Psoas muscle (tissue), 8 donors: ENCODE data around the gene PDCD7. TPM values are rescaled to one million over a fixed set of nuclear protein-coding genes. Genes with fewer than 3 reads are reported as not detected.
"Not testable (repeated sequence)": the region's sequence is repeated elsewhere in the genome, so short reads cannot be mapped to it uniquely, and the experiment has no call there.

Source experiments
- ATAC-seq, 4 donors: fragments of 200-7000 bp; cut with Tn5 transposase; one replicate each; pipeline ENCODE4 v1.9.1; 2020; ENCODE audit warnings: moderate library complexity in 3 of 4, mild to moderate bottlenecking in 2 of 4
- DNase-seq, 2 donors: peaks; one replicate each; pipeline ENCODE4 v3.0.0-alpha.2; 2020
- H3K27ac ChIP-seq: fragments of 200-600 bp; one replicate; pipeline ENCODE4 v1.8.0; 2022
- H3K27me3 ChIP-seq, 3 donors: fragments of 200-600 bp in 1 of 3; one replicate each; pipeline versions ENCODE4 v1.6.1 to v1.8.0; 2013 to 2022; ENCODE audit warnings: low read length in 2 of 3, mild to moderate bottlenecking in 2 of 3, moderate library complexity in 1 of 3; ENCODE audit not compliant: insufficient read depth in 3 of 3
- H3K36me3 ChIP-seq, 2 donors: fragments of 200-600 bp in 1 of 2; one replicate each; pipeline versions ENCODE4 v1.6.1 to v1.8.0; 2013 to 2022; ENCODE audit warnings: low read depth in 1 of 2, mild to moderate bottlenecking in 1 of 2, moderate library complexity in 1 of 2; ENCODE audit not compliant: insufficient read depth in 1 of 2
- H3K4me1 ChIP-seq: fragments of 200-600 bp; one replicate; pipeline ENCODE4 v1.8.0; 2022
- H3K4me3 ChIP-seq: fragments of 200-600 bp; one replicate; pipeline ENCODE4 v1.8.0; 2022; ENCODE audit warnings: mild to moderate bottlenecking
- H3K9me3 ChIP-seq: fragments of 200-600 bp; one replicate; pipeline ENCODE4 v1.8.0; 2022
- CTCF ChIP-seq: fragments of 200-600 bp; IDR thresholded peaks from one replicate; pipeline ENCODE4 v1.8.0; 2022; ENCODE audit warnings: antibody characterized with exemption
- WGBS, 3 donors: extraction: QIAGEN DNeasy Blood & Tissue Kit; methylation state at CpG; one replicate each; pipeline versions ENCODE4 v1.1.6 to v1.1.7; 2013; 5-methylcytosine and 5-hydroxymethylcytosine counted together
- intact Hi-C, 2 donors: fragments of 100-400 bp; cut with DNase I; formaldehyde crosslinking; loops; one replicate each; pipeline versions ENCODE4 v1.11.0 to v1.14.2; 2022
- polyA plus RNA-seq, 3 donors: library from polyadenylated mRNA; stranded (reverse); fragments of 200-250 nt; gene quantifications; one replicate each; pipeline ENCODE4 v1.2.3, GENCODE V29; 2013
- total RNA-seq, 4 donors: library from RNA; stranded (reverse); fragmentation: NEBNext Ultra II Directional in 2 of 4; extraction: Animal tissue kit (Norgen Biotek cat#: 25700) in 2 of 4; gene quantifications; one replicate each; pipeline versions ENCODE4 v1.2.1 to v1.2.4, GENCODE V29; 2021 to 2023
- donor health status: healthy with polysubstance abuse.
- donor health status: DM: no; HTN: no; CAD: no; lungs with moderate emphysema.
- donor health status: Bipolar disorder and iron deficiency.
- donor health status: healthy.
- donor health status: DM: yes; HTN: yes; CAD: no.
- donor health status: DM: no; HTN: no; CAD: no.
- donor health status: DM: no; HTN: no; CAD: no.
- donor health status: DM: yes; HTN: yes; CAD: no.

Gene PDCD7
- total and polyA plus RNA-seq, 7 donors: 6.8 to 22.4 (median 14.5) TPM

- intact Hi-C loops: loop anchor here in 1 of 2 donors (1.0 kb wide), 1 partner anchor 48 kb away; no protein-coding TSS in a partner anchor
- H3K9me3 ChIP-seq: no peaks in the 10 kb centered on the region
These were observed 31.5 kb downstream of the PDCD7 start for GRCh38 chr15:65101891-65102708.

GRCh38 chr15:65101411-65101890 is 32.2 kb downstream of the PDCD7 start:
- peaks cover 4 to 87% of the 10 kb centered on the region in 2 donors for H3K36me3 ChIP-seq
- H3K4me3 ChIP-seq: no peak overlapping the region
- peak; percentile 63 to 83 (median 68) for ATAC-seq

More at GRCh38 chr15:65101891-65102708, 31.5 kb downstream of the PDCD7 start:
- peak; percentile 3 to 22 (median 14) for ATAC-seq
- Histone ChIP-seq H3K36me3 (peaks cover 4 to 91% of the 10 kb centered on the region in 2 donors), H3K27me3 (no peaks in the 10 kb centered on the region), H3K4me3 (no peak overlapping the region), H3K27ac (no peak overlapping the region), H3K4me1 (peaks cover 2% of the 10 kb centered on the region)
- 61 to 75% (median 72%) methylated on average over 70 to 75 of the region's 75 CpGs for WGBS, 3 donors
- no peak for DNase-seq
- TF ChIP-seq CTCF: no peak

GRCh38 chr15:65100442-65100841 is 33.2 kb downstream of the PDCD7 start:
- WGBS, 3 donors: 76 to 84% (median 78%) methylated on average over 7 of the region's 7 CpGs
- Histone ChIP-seq H3K27me3 (no peaks in the 10 kb centered on the region), H3K4me1 (peaks cover 9% of the 10 kb centered on the region), H3K27ac (no peak overlapping the region), H3K36me3 (peaks cover 4 to 77% of the 10 kb centered on the region in 2 donors), H3K9me3 (no peaks in the 10 kb centered on the region), H3K4me3 (no peak overlapping the region)
- no peak for TF ChIP-seq CTCF
- ATAC-seq (no peak), DNase-seq (no peak)
- intact Hi-C loops: no loop called here

More at GRCh38 chr15:65101411-65101890, 32.2 kb downstream of the PDCD7 start:
- TF ChIP-seq CTCF: peak; percentile 72
- no peak overlapping the region for H3K27ac ChIP-seq
- H3K4me1 ChIP-seq: peaks cover 4% of the 10 kb centered on the region
- H3K9me3 ChIP-seq: no peaks in the 10 kb centered on the region
- intact Hi-C loops: loop anchor here in 1 of 2 donors (1.0 kb wide), 1 partner anchor 47 kb away; no protein-coding TSS in a partner anchor
- DNase-seq: peak; percentile 70 to 81
- no peaks in the 10 kb centered on the region for H3K27me3 ChIP-seq
- 36 to 45% (median 41%) methylated on average over 9 of the region's 9 CpGs for WGBS, 3 donors

GRCh38 chr15:65099801-65100200 is 33.8 kb downstream of the PDCD7 start:
- intact Hi-C loops, H3K9me3 ChIP-seq, H3K4me1 ChIP-seq, DNase-seq, ATAC-seq, H3K4me3 ChIP-seq, H3K27ac ChIP-seq, H3K27me3 ChIP-seq: not testable (repeated sequence)
- WGBS, 3 donors: 94 to 96% (median 94%) methylated on average over 10 of the region's 10 CpGs
- peaks cover 4 to 71% of the 10 kb centered on the region in 2 donors for H3K36me3 ChIP-seq

- Histone ChIP-seq H3K36me3 (peaks cover 4 to 66% of the 10 kb centered on the region in 2 donors), H3K9me3 (no peaks in the 10 kb centered on the region), H3K4me1 (peaks cover 9% of the 10 kb centered on the region), H3K27me3 (no peaks in the 10 kb centered on the region), H3K4me3 (no peak overlapping the region), H3K27ac (no peak overlapping the region)
- 88 to 97% (median 94%) methylated on average over 5 of the region's 5 CpGs for WGBS, 3 donors
- intact Hi-C loops: no loop called here
- ATAC-seq (no peak), DNase-seq (no peak)
- TF ChIP-seq CTCF: no peak
These were observed 34.3 kb downstream of the PDCD7 start for GRCh38 chr15:65099336-65099735.
